Measurements from ENCODE around the gene FEM1A.
A peak's percentile ranks its signal among the peaks of the same experiment; 100 is the strongest.
"Not testable (repeated sequence)": the region's sequence is repeated elsewhere in the genome, so short reads cannot be mapped to it uniquely, and the experiment has no call there.

FEM1A gene

DNA sequence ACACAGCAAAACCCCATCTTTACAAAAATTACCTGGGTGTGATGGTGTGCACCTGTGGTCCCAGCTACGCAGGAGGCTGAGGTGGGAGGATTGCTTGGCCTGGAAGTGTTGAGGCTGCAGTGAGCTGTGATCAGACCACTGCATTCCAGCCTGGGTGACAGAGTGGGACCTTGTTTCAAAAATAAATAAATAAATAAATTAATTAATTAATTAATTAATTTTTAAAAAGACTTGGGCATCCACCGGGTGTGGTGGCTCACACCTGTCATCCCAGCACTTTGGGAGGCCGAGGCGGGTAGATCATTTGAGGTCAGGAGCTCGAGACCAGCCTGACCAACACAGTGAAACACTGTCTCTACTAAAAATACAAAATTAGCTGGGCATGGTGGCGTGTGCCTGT, 13.6 kb downstream of the FEM1A start:
- H3K4me3 Mint-ChIP-seq; ATAC-seq (replicated peaks; ENCODE audit: extremely low read depth, poor library complexity, severe bottlenecking); H3K27ac Mint-ChIP-seq (ENCODE audit: low read depth); H3K9me3 Mint-ChIP-seq; H3K4me1 Mint-ChIP-seq; H3K27me3 Mint-ChIP-seq; H3K36me3 Mint-ChIP-seq (ENCODE audit: insufficient read depth); DNase-seq (ENCODE audit: low spot score in 2 of 2): not testable (repeated sequence)

DNA sequence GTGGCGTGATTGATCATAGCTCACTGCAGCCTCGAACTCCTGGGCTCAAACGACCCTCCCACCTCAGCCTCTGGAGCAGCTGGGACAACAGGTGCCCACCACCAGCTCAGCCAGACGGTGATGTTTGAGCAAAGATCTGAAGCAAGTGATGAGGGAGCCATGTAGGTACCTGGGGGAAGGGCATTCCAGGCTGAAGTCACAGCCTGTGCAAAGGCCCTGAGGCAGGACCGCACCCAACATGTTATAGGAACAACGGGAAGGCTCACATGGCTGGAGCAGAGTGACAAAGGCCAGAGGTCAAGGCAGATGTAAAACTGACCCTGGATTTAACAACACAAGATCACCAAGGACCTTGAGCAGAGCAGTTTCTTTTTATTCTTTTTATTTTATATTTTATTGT, 14.8 kb downstream of the FEM1A start:
- no peaks in the 10 kb centered on the region for H3K9me3 Mint-ChIP-seq
- ATAC-seq (replicated peaks; ENCODE audit: extremely low read depth, poor library complexity, severe bottlenecking) (no peak), DNase-seq (ENCODE audit: low spot score in 2 of 2) (no peak)
- H3K27ac Mint-ChIP-seq (ENCODE audit: low read depth): no peak overlapping the region
- peaks cover 4% of the 10 kb centered on the region for H3K36me3 Mint-ChIP-seq (ENCODE audit: insufficient read depth)
- no peaks in the 10 kb centered on the region for H3K27me3 Mint-ChIP-seq
- H3K4me1 Mint-ChIP-seq: peaks cover 7% of the 10 kb centered on the region
- H3K4me3 Mint-ChIP-seq: no peak overlapping the region

DNA sequence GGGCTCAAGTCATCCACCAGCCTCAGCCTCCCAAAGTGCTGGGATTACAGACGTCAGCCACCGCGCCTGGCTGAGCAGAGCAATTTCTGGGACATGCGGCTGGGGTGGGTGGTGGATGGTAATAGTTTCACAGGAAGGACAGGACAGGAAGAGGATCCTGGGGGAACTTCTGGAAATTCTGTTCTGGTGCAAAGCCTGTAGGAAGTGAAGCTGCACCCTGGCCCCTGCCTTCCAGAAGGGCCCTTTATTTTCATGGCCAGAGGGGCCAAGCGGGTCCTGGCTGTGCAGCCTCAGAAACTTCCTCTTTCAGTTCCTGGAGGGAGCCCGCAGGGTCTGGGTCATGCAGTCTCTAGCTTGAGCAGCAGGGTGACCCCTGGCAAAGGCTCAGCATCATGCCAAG, 15.7 kb downstream of the FEM1A start:
- Mint-ChIP-seq H3K4me1 (peaks cover 14% of the 10 kb centered on the region), H3K36me3 (ENCODE audit: insufficient read depth) (peaks cover 4% of the 10 kb centered on the region), H3K27me3 (no peaks in the 10 kb centered on the region)

DNA sequence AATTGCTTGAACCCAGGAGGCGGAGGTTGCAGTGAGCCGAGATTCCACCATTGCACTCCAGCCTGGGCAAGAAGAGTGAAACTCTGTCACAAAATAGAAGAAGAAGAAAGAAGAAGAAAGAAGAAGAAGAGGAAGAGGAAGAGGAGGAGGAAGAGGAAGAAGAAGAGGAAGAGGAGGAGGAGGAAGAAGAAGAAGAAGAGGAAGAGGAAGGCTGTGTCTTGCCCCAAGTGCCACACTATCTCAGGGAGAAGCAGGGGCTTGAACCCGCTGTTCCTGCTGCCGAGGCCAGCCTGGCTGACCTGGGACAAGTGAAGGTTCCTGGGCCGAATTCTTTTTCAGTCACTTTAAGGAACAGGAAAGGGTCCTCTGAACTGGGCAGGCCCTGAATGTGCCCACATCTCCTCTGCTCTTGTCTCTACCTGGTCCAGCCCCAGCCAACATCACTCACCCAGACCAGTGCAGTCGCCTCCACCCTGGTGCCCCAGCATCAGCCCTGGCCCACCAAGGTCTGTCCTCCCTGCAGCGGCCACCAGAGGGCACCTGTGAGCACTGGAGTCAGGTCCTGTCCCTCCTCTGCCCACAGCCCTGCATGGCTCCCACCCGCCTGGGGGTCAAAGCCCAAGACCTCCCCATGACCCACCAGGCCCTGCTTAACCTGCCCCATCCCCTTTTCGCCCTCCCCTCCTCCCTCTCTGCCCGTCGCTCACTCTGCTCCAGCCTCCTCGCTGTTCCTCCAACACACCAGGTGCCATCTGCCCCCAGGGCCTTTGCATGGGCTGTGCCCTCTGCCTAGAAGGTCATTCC, 20.0 kb downstream of the FEM1A start:
- Mint-ChIP-seq H3K36me3 (ENCODE audit: insufficient read depth) (peaks cover 4% of the 10 kb centered on the region), H3K4me3 (no peak overlapping the region), H3K4me1 (peaks cover 25% of the 10 kb centered on the region), H3K27me3 (no peaks in the 10 kb centered on the region), H3K27ac (ENCODE audit: low read depth) (no peak overlapping the region), H3K9me3 (no peaks in the 10 kb centered on the region)
- ATAC-seq (replicated peaks; ENCODE audit: extremely low read depth, poor library complexity, severe bottlenecking): peak; percentile 64
- peak; percentile 76 to 93 for DNase-seq (ENCODE audit: low spot score in 2 of 2)

More for the DNA sequence above, 15.7 kb downstream of the FEM1A start:
- Mint-ChIP-seq H3K9me3 (no peaks in the 10 kb centered on the region), H3K4me3 (no peak overlapping the region), H3K27ac (ENCODE audit: low read depth) (no peak overlapping the region)
- DNase-seq (ENCODE audit: low spot score in 2 of 2) (no peak), ATAC-seq (replicated peaks; ENCODE audit: extremely low read depth, poor library complexity, severe bottlenecking) (no peak)

- H3K4me1 Mint-ChIP-seq: peaks cover 21% of the 10 kb centered on the region
- H3K27ac Mint-ChIP-seq (ENCODE audit: low read depth): peak overlapping the region; percentile 50
- H3K9me3 Mint-ChIP-seq: no peaks in the 10 kb centered on the region
- ATAC-seq (replicated peaks; ENCODE audit: extremely low read depth, poor library complexity, severe bottlenecking) (no peak), DNase-seq (ENCODE audit: low spot score in 2 of 2) (no peak)
- H3K36me3 Mint-ChIP-seq (ENCODE audit: insufficient read depth): peaks cover 12% of the 10 kb centered on the region
- H3K27me3 Mint-ChIP-seq: no peaks in the 10 kb centered on the region
- H3K4me3 Mint-ChIP-seq: peak overlapping the region; percentile 68
Observed at GRCh38 chr19:4814625-4815425, 23.3 kb downstream of the FEM1A start.

GRCh38 chr19:4815426-4816201, 24.1 kb downstream of the FEM1A start:
- Mint-ChIP-seq H3K27me3 (no peaks in the 10 kb centered on the region), H3K9me3 (no peaks in the 10 kb centered on the region), H3K4me1 (peaks cover 19% of the 10 kb centered on the region), H3K4me3 (peak overlapping the region; percentile 68), H3K27ac (ENCODE audit: low read depth) (peak overlapping the region; percentile 50), H3K36me3 (ENCODE audit: insufficient read depth) (peaks cover 12% of the 10 kb centered on the region)
- ATAC-seq (replicated peaks; ENCODE audit: extremely low read depth, poor library complexity, severe bottlenecking) (peak; percentile 86), DNase-seq (ENCODE audit: low spot score in 2 of 2) (peak; percentile 52 to 55)

DNA sequence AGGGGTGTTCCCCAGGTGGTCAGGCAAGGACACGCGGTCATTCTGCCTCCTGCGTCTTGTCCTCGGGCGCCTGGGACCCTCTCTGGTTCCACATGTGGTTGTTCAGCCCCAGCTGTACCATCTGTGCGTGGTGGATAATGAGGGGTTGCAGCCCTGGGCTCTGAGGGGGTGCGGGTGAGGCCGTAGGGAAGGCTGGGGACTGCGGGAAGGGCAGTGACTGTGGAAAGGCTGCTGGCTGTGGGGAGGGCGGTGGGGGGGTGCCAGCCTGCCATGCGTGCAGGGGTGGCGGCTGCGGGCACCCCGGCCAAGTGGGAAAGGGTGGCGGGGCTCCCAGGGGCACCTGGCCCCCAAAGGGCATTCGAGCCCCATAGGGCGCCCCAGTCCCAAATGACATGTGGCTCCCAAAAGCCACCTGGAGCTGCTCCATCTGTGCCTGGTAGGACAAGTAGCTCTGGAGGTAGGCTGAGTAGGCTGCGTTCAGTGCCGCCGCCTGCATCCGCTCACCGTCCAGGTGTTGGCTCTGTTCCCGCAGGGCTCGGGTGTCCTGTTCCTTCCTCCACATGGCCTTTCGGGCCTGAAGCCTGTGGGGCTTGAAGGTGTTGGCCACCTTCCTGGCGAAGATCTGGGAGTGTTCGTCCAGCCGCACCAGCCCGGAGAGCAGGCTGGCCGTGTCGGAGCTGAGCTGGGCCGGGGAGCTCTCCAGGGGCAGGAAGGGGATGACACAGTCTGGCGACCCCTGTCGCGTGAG, 24.8 kb downstream of the FEM1A start:
- H3K4me3 Mint-ChIP-seq: no peak overlapping the region
- DNase-seq (ENCODE audit: low spot score in 2 of 2): no peak
- H3K27me3 Mint-ChIP-seq: no peaks in the 10 kb centered on the region
- H3K4me1 Mint-ChIP-seq: peaks cover 17% of the 10 kb centered on the region
- peaks cover 14% of the 10 kb centered on the region for H3K36me3 Mint-ChIP-seq (ENCODE audit: insufficient read depth)
- no peak overlapping the region for H3K27ac Mint-ChIP-seq (ENCODE audit: low read depth)
- ATAC-seq (replicated peaks; ENCODE audit: extremely low read depth, poor library complexity, severe bottlenecking): no peak
- no peaks in the 10 kb centered on the region for H3K9me3 Mint-ChIP-seq

DNA sequence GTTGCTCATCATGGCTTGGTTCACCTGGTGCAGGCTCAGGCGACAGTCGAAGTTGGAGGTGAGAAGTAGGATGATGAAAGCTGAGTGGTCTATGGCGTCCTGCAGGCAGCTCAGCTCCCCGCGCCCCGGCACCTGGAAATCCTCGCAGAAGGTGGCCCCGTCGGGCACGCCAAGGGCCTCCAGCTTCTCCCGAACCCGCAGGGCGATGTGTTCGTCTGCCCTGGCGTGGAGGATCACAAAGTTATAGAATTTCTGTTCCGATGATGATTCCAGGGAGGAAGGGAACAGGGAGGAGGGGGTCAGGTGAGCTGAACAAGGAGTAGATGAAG, 25.4 kb downstream of the FEM1A start:
- Mint-ChIP-seq H3K4me1 (peaks cover 12% of the 10 kb centered on the region), H3K27me3 (no peaks in the 10 kb centered on the region), H3K36me3 (ENCODE audit: insufficient read depth) (peaks cover 15% of the 10 kb centered on the region), H3K4me3 (no peak overlapping the region), H3K9me3 (no peaks in the 10 kb centered on the region), H3K27ac (ENCODE audit: low read depth) (no peak overlapping the region)
- no peak for ATAC-seq (replicated peaks; ENCODE audit: extremely low read depth, poor library complexity, severe bottlenecking)
- DNase-seq (ENCODE audit: low spot score in 2 of 2): no peak

GRCh38 chr19:4817467-4818277, 26.1 kb downstream of the FEM1A start:
- H3K27me3 Mint-ChIP-seq: no peaks in the 10 kb centered on the region
- H3K4me1 Mint-ChIP-seq: peaks cover 11% of the 10 kb centered on the region
- ATAC-seq (replicated peaks; ENCODE audit: extremely low read depth, poor library complexity, severe bottlenecking): no peak
- DNase-seq (ENCODE audit: low spot score in 2 of 2): no peak
- H3K36me3 Mint-ChIP-seq (ENCODE audit: insufficient read depth): peaks cover 18% of the 10 kb centered on the region
- H3K9me3 Mint-ChIP-seq: no peaks in the 10 kb centered on the region
- no peak overlapping the region for H3K4me3 Mint-ChIP-seq
- no peak overlapping the region for H3K27ac Mint-ChIP-seq (ENCODE audit: low read depth)

- no peaks in the 10 kb centered on the region for H3K9me3 Mint-ChIP-seq
- H3K36me3 Mint-ChIP-seq (ENCODE audit: insufficient read depth): peaks cover 14% of the 10 kb centered on the region
- no peaks in the 10 kb centered on the region for H3K4me1 Mint-ChIP-seq
- DNase-seq (ENCODE audit: low spot score in 2 of 2) (no peak), ATAC-seq (replicated peaks; ENCODE audit: extremely low read depth, poor library complexity, severe bottlenecking) (no peak)
- H3K27me3 Mint-ChIP-seq: no peaks in the 10 kb centered on the region
- H3K27ac Mint-ChIP-seq (ENCODE audit: low read depth): no peak overlapping the region
- no peak overlapping the region for H3K4me3 Mint-ChIP-seq
Observed at GRCh38 chr19:4821265-4821664, 29.7 kb downstream of the FEM1A start.

DNA sequence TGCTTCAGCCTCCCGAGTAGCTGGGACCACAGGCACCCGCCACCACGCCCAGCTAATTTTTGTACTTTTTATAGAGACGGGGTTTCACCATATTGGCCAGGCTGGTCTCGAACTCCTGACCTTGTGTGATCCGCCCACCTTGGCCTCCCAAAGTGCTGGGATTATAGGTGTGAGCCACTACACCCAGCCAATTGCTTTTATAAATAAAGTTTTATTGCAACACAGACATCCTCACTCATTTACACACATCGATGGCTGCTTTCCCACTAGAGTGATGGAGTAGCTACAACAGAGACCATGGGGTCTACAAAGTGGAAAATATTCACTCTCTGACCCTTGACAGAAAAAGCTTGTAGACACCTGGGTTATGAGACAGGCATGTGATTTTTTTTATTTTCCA, 30.8 kb downstream of the FEM1A start:
- not testable (repeated sequence) for ATAC-seq (replicated peaks; ENCODE audit: extremely low read depth, poor library complexity, severe bottlenecking); H3K9me3 Mint-ChIP-seq; H3K27me3 Mint-ChIP-seq; H3K27ac Mint-ChIP-seq (ENCODE audit: low read depth); H3K4me3 Mint-ChIP-seq; DNase-seq (ENCODE audit: low spot score in 2 of 2); H3K4me1 Mint-ChIP-seq
- H3K36me3 Mint-ChIP-seq (ENCODE audit: insufficient read depth): peaks cover 14% of the 10 kb centered on the region

Measured in central memory CD8-positive, alpha-beta T cell (primary cell).